HG02970 (cell line): Measurements from ENCODE around the gene FNDC3A.
"Not testable (repeated sequence)": the region's sequence is repeated elsewhere in the genome, so short reads cannot be mapped to it uniquely, and the experiment has no call there.

Source experiments
- ATAC-seq: cut with Tn5 transposase; IDR thresholded peaks from one replicate; pipeline ENCODE4 v1.9.1; 2021; ENCODE audit warnings: mild to moderate bottlenecking, moderate library complexity, moderate number of reproducible peaks; ENCODE audit not compliant: unreplicated experiment, low FRiP score

FNDC3A gene

GRCh38 chr13:48975101-48975855 is 434 bp upstream of the FNDC3A start:
- no peak for ATAC-seq

- ATAC-seq = peak; percentile 16
Measured at GRCh38 chr13:48976576-48977285, 1.0 kb downstream of the FNDC3A start.

DNA sequence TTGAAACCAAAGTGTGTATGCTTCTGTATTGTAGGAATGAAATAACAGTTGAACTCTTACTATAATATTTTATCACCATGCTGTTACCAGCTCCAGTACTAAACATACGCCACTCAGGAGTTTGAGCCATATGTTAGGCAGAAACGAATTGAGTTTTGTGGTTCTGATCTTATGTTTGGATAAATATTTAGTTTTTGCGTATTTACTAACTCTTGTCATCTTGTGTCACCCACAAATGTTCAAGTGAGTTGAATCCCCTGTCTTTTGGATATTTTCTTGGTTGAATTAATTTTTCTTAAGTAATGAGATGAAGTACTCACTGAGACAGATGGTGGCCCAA is 1.5 kb downstream of the FNDC3A start:
- ATAC-seq = no peak

DNA sequence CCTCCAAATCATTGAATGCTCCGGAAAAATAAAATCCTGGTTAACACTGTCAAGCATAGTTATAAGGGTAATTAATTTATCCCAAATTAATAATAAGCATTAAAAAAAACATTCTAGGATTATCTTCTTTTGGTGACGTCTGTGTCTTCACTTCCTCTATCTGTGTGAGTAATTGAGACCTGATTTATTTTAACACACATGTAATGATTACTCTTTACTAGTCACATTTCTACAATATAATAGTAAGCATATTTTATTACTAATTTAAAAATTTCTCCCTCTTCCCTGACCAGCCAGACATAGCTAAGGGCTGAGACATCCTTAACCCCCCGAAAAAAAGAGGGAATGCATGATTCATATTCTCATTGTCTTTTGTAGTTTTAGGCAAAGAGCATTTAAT is 2.3 kb downstream of the FNDC3A start:
- no peak for ATAC-seq

GRCh38 chr13:48978942-48979601 is 3.4 kb downstream of the FNDC3A start:
- ATAC-seq = no peak

DNA sequence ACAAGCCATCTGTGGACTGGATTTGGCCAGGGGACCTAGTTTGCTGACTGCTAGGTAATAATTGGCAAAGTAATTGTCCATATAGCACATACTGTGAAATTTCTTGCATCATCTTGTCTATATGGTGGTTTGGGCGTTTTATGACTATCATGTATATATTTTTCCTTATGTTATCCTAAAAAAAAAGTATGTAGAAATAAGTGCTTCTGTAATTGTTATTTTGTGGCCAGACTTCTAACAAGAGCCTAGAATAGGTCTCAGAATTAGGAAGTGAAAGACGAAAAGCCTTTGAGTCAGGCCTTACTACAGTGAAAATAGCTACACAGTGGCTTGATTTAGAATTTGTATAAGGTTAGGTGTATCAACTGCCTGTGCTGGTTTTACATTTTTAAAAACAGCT is 4.2 kb downstream of the FNDC3A start:
- ATAC-seq = no peak

GRCh38 chr13:48983331-48983730 is 7.6 kb downstream of the FNDC3A start:
- ATAC-seq = no peak

GRCh38 chr13:48985756-48986155 is 10.0 kb downstream of the FNDC3A start:
- ATAC-seq = no peak

DNA sequence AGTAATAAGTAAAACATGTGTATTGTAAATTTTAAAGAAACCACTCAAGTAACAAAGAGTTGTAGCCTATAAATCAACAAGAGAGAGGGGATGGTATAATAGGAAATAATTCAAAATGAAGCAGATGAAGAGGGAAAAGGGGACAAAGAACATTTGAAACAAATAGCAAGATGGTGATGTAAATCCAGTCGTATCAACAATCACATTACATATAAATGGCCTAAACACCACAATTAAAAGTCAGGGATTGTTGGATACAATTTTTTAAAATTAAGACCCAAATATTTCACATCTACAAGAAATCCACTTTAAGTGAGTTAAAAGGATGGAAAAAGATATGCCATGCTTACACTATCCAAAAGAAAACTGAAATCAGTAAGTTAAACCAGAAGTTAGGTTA is 15.2 kb downstream of the FNDC3A start:
- ATAC-seq = no peak

DNA sequence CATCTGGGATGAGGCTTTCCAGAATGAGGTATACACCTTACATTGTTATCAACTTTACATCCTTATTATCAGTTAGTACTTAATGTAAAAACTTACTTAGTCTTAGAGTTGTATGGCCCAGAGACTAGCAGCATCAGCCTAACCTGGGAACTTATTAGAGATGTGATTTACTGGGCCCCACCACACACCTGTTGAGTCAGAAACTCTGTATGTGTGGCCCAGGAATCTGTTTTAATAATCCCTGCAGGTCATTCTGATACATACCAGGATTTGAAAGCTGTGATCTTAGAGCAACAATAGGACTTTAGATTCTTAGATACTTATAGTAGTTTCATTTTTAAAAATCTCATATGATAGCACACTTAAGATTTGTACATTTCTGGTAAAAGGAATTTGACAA is 17.4 kb downstream of the FNDC3A start:
- no peak for ATAC-seq

DNA sequence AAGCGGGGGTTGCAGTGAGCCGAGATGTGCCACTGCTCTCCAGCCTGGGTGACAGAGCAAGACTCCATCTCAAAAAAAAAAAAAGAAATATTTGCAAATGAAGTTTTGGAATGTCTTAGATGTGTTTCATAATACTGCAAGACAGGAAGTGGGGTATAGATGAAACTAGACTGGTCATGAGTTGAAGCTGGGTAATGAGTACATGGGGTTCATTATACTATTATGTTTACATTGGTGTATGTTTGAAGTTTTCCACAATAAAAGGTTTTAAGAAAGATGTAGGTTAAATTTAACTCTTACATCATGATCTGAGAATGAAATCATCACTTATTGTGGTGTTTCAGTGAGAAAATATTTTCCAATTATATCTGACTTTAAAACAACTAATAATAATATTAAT is 19.0 kb downstream of the FNDC3A start:
- ATAC-seq = no peak

DNA sequence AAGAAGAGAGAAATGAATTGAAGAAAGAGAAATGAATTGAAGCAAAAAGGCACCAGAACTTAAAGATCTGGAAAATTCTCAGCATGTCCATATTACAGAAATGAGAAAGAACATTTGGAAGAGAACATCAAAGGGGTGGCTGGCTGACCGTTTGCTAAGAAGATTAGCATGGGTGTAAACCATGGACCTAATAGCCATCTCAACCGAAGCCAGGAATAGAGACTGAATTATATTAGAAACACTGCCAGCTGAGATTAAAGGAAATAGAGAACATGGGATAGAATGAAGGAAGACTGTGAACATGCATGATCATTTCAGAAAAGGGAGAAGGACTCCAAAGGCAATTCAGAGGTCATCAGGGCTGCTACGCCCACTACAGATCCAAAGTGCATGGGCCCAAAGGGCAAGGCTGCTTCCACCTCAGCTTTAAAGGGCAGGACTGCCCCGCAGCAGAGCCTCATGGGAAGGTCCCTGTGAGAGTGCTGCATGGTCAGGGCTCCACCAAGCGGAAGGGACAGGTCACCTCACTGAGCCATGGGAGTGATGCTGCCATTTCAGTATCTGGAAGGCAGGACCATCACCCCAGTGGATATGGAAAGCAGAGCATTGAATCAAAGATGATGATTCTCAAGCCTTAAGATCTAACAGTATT is 23.1 kb downstream of the FNDC3A start:
- no peak for ATAC-seq

- ATAC-seq = no peak
Measured at GRCh38 chr13:49000247-49000646, 24.5 kb downstream of the FNDC3A start.

- ATAC-seq = not testable (repeated sequence)
Measured at GRCh38 chr13:49018986-49019635, 43.4 kb downstream of the FNDC3A start.

DNA sequence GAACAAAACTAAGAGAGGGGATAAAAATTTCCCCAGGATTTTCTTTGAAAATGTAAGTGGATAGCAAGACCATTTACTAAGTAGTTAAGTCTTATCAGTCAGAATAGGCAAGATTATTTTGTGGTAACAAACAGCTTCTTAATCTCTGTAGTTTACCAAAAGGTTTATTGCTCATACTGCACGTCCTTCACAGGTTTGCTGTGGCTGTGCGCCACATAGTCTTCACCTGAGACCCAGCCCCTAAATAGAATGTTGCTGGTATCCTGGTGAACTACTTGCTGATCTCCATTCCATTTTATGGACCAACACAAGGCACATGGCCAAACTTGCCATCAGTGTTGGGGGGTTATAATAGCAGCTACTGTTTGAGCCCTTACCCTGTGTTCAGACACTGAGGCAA is 44.6 kb downstream of the FNDC3A start:
- ATAC-seq = no peak

GRCh38 chr13:49020940-49021553 is 45.3 kb downstream of the FNDC3A start:
- ATAC-seq = no peak

GRCh38 chr13:49021953-49022352 is 46.2 kb downstream of the FNDC3A start:
- ATAC-seq = no peak

DNA sequence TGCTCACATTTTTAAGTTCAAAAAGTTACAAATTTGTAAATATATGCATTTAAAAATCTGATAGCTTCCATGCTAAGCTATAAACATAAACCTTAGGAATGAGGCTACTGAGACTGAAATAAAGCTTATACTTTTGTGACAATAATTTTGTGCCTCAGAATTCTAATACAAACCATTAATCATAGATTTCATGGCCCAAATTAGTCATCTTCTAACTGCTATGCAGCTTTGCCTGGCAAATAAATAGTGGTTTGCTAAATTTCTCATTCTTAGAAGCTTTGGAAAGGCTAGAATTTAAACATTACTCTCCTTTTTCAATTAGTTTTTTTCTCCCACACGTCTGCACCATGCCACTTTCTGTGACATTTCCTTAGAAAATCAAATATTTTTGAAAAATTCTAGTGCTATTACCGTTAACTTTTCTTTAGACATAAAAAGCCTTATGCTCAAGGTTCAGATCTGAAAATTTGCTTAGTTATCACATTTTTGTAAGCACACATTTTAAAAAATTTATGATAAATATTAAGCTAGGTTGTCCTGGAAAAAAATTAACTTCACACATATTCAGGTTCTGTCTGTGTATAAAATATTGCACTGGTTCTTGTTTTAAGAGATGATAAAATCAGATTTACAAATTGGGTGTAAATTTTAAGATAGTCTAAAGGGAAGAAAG is 46.9 kb downstream of the FNDC3A start:
- no peak for ATAC-seq

GRCh38 chr13:49023431-49023830 is 47.7 kb downstream of the FNDC3A start:
- no peak for ATAC-seq

DNA sequence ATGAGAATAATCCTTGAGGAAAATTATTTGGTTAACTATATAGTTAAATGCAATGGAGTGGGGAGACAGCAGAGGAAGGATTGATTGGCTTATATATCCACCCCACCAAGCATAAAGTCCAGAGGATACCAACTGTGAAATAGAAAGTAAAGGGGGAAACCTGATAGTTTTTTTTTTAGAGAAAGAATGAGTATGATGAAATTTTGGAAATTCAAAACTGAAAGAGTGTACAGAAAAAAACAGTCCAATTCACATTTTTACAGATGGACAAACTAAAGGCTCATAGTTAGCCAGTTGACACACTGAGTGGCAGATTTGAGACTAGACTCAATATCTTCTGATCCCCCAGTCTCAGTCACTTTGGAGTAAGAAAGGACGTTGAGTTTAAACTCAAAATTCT is 51.1 kb downstream of the FNDC3A start:
- ATAC-seq = no peak
